Mucosa of descending colon (tissue), 3 donors: ENCODE measurements around the gene DLGAP4. TPM values are rescaled to one million over a fixed set of nuclear protein-coding genes. Genes with fewer than 3 reads are reported as not detected.

Experiments used
- ATAC-seq: fragments of 200-7000 bp; cut with Tn5 transposase; one replicate; pipeline ENCODE4 v1.9.1; 2020; ENCODE audit warnings: mild to moderate bottlenecking, moderate library complexity
- DNase-seq, 3 donors: peaks; one replicate each; pipeline ENCODE4 v3.0.0-alpha.2; 2020
- H3K36me3 ChIP-seq: fragments of 200-600 bp; one replicate; pipeline ENCODE4 v1.8.0; 2021; ENCODE audit warnings: low read depth, mild to moderate bottlenecking
- H3K4me1 ChIP-seq: fragments of 200-600 bp; one replicate; pipeline ENCODE4 v1.8.0; 2021; ENCODE audit warnings: low read depth, mild to moderate bottlenecking
- H3K4me3 ChIP-seq: fragments of 200-600 bp; one replicate; pipeline ENCODE4 v1.8.0; 2021; ENCODE audit warnings: mild to moderate bottlenecking
- H3K9me3 ChIP-seq: fragments of 200-600 bp; one replicate; pipeline ENCODE4 v1.8.0; 2021; ENCODE audit warnings: mild to moderate bottlenecking
- CTCF ChIP-seq: fragments of 200-600 bp; IDR thresholded peaks from one replicate; pipeline ENCODE4 v1.8.0; 2022; ENCODE audit warnings: antibody characterized with exemption, mild to moderate bottlenecking
- intact Hi-C, 2 donors: fragments of 100-400 bp; cut with DNase I in 1 of 2; cut with micrococcal nuclease in 1 of 2; formaldehyde crosslinking; loops; one replicate each; pipeline versions ENCODE4 v1.11.0 to v1.11.1; 2022; cut with DNase I, micrococcal nuclease
- total RNA-seq, 3 donors: library from RNA; stranded (reverse); fragmentation: NEBNext Ultra II Directional in 2 of 3; extraction: Animal tissue kit (Norgen Biotek cat#: 25700) in 2 of 3; gene quantifications; one replicate each; pipeline versions ENCODE4 v1.2.1 to v1.2.4, GENCODE V29; 2021 to 2023
- donor health status: DM: no; HTN: no; CAD: no; lungs with moderate emphysema.
- donor health status: DM: no; HTN: no; CAD: no.
- donor health status: DM: no; HTN: yes; CAD: no.

Gene DLGAP4
- total RNA-seq, 3 donors from 2014 or later: 40.0 to 66.3 (median 43.5) TPM

- Histone ChIP-seq H3K4me1 (no peaks in the 10 kb centered on the region), H3K4me3 (no peak overlapping the region), H3K9me3 (no peaks in the 10 kb centered on the region), H3K36me3 (no peaks in the 10 kb centered on the region)
- ATAC-seq: no peak
- intact Hi-C loops: no loop called here
- TF ChIP-seq CTCF: no peak
- DNase-seq: no peak
Measured at GRCh38 chr20:36487069-36487468, 180.9 kb downstream of the DLGAP4 start.

- no peak for TF ChIP-seq CTCF
- peaks cover 7% of the 10 kb centered on the region for H3K4me1 ChIP-seq
- H3K4me3 ChIP-seq: no peak overlapping the region
- DNase-seq: no peak
- no peaks in the 10 kb centered on the region for H3K36me3 ChIP-seq
- intact Hi-C loops: no loop called here
- H3K9me3 ChIP-seq: no peaks in the 10 kb centered on the region
- ATAC-seq: no peak
Measured at GRCh38 chr20:36490191-36490590, 184.1 kb downstream of the DLGAP4 start.

GRCh38 chr20:36491901-36492617 lies 185.9 kb downstream of the DLGAP4 start:
- no peaks in the 10 kb centered on the region for H3K9me3 ChIP-seq

GRCh38 chr20:36493051-36493800 lies 187.1 kb downstream of the DLGAP4 start:
- H3K4me3 ChIP-seq: no peak overlapping the region
- ATAC-seq: peak; percentile 72
- intact Hi-C loops: no loop called here
- H3K9me3 ChIP-seq: no peaks in the 10 kb centered on the region
- DNase-seq: peak in 2 of 3 donors; percentile 28 to 55
- H3K4me1 ChIP-seq: peaks cover 7% of the 10 kb centered on the region
- TF ChIP-seq CTCF: no peak
- peaks cover 4% of the 10 kb centered on the region for H3K36me3 ChIP-seq

More at GRCh38 chr20:36491901-36492617, 185.9 kb downstream of the DLGAP4 start:
- H3K36me3 ChIP-seq: no peaks in the 10 kb centered on the region
- no peak overlapping the region for H3K4me3 ChIP-seq
- intact Hi-C loops: no loop called here
- peak; percentile 7 to 62 (median 38) for DNase-seq
- TF ChIP-seq CTCF: no peak
- peaks cover 7% of the 10 kb centered on the region for H3K4me1 ChIP-seq
- peak; percentile 67 for ATAC-seq

DNA sequence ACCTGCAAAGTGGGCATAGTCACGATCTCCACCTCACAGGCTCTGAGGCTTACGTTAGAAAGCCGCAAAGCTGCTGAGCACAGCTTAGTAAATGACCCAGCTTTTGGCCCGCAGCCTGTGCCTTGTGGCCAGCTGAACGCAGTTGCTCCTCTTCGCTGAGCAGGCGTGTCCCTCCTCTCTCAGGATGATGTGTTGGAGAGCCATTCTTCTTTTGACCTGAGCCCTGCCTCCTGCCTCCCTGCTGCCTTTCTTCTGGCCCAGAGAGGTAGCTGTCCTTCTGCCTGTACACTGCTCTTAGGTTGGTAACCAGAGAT lies 187.6 kb downstream of the DLGAP4 start:
- H3K4me1 ChIP-seq: peaks cover 7% of the 10 kb centered on the region
- peak; percentile 39 to 70 (median 48) for DNase-seq
- no peak for TF ChIP-seq CTCF
- no peaks in the 10 kb centered on the region for H3K9me3 ChIP-seq
- no peak for ATAC-seq
- intact Hi-C loops: no loop called here
- no peak overlapping the region for H3K4me3 ChIP-seq
- peaks cover 4% of the 10 kb centered on the region for H3K36me3 ChIP-seq
